Liver (tissue), 9 donors: Measurements from ENCODE around the gene RTP5. TPM values are rescaled to one million over a fixed set of nuclear protein-coding genes. Genes with fewer than 3 reads are reported as not detected.

Experiments
- DNase-seq: peaks from one replicate; pipeline ENCODE4 v3.0.0-alpha.2; 2017; ENCODE audit warnings: low spot score
- H3K27ac ChIP-seq, 2 donors: one replicate each; pipeline ENCODE4 v1.7.0; 2013; ENCODE audit warnings: inconsistent platforms in 2 of 2, low read length in 2 of 2, control low read depth in 1 of 2, low read depth in 1 of 2, mild to moderate bottlenecking in 1 of 2
- H3K27me3 ChIP-seq, 4 donors: one replicate each; pipeline versions ENCODE4 v1.6.1 to v1.7.0; 2013; ENCODE audit warnings: low read length in 3 of 4, inconsistent platforms in 1 of 4, mild to moderate bottlenecking in 1 of 4, moderate library complexity in 1 of 4; ENCODE audit not compliant: control insufficient read depth in 4 of 4, insufficient read depth in 4 of 4
- H3K36me3 ChIP-seq, 4 donors: one replicate each; pipeline versions ENCODE4 v1.6.1 to v1.7.0; 2013; ENCODE audit warnings: low read length in 3 of 4, mild to moderate bottlenecking in 3 of 4, low read depth in 1 of 4, moderate library complexity in 1 of 4; ENCODE audit not compliant: control insufficient read depth in 4 of 4, insufficient read depth in 3 of 4
- H3K4me1 ChIP-seq, 4 donors: one replicate each; pipeline versions ENCODE4 v1.6.1 to v1.7.0; 2013; ENCODE audit warnings: low read length in 3 of 4, mild to moderate bottlenecking in 3 of 4, moderate library complexity in 1 of 4; ENCODE audit not compliant: control insufficient read depth in 4 of 4, insufficient read depth in 4 of 4
- H3K4me3 ChIP-seq, 3 donors: one replicate each; pipeline versions ENCODE4 v1.6.1 to v1.7.0; 2013; ENCODE audit warnings: low read length in 3 of 3, control low read depth in 1 of 3, low read depth in 1 of 3, mild to moderate bottlenecking in 1 of 3
- H3K9ac ChIP-seq, 2 donors: one replicate each; pipeline ENCODE4 v1.7.0; 2013; ENCODE audit warnings: low read length in 2 of 2, mild to moderate bottlenecking in 2 of 2, moderate library complexity in 2 of 2, control low read depth in 1 of 2, low read depth in 1 of 2
- H3K9me3 ChIP-seq, 4 donors: one replicate each; pipeline versions ENCODE4 v1.6.1 to v1.7.0; 2013; ENCODE audit warnings: low read length in 3 of 4; ENCODE audit not compliant: control insufficient read depth in 4 of 4
- ATF3 ChIP-seq: IDR thresholded peaks from 2 replicates; pipeline ENCODE4 v1.6.1; 2016; ENCODE audit warnings: antibody characterized with exemption
- CTCF ChIP-seq: fragments of 150-350 bp; IDR thresholded peaks from 2 replicates; pipeline ENCODE4 v1.5.1; 2017; ENCODE audit warnings: improper control_type of control experiment, low read depth, low read length; ENCODE audit not compliant: missing input control
- EGR1 ChIP-seq, 2 donors: IDR thresholded peaks; 2 replicates each; pipeline ENCODE4 v1.6.1; 2016 to 2018; ENCODE audit warnings: antibody characterized with exemption in 2 of 2, low read depth in 2 of 2
- FOXA1 ChIP-seq: IDR thresholded peaks from 2 replicates; pipeline ENCODE4 v1.6.1; 2016; ENCODE audit warnings: antibody characterized with exemption
- HNF4G ChIP-seq: IDR thresholded peaks from 2 replicates; pipeline ENCODE4 v1.6.1; 2016; ENCODE audit warnings: antibody characterized with exemption
- MAX ChIP-seq: IDR thresholded peaks from 2 replicates; pipeline ENCODE4 v1.6.1; 2016; ENCODE audit warnings: antibody characterized with exemption
- RAD21 ChIP-seq, 2 donors: IDR thresholded peaks; 2 replicates each; pipeline ENCODE4 v1.6.1; 2016; ENCODE audit warnings: antibody characterized with exemption in 2 of 2, mild to moderate bottlenecking in 2 of 2
- REST ChIP-seq: IDR thresholded peaks from 2 replicates; pipeline ENCODE4 v1.6.1; 2016; ENCODE audit warnings: antibody characterized with exemption, mild to moderate bottlenecking
- RXRA ChIP-seq, 2 donors: IDR thresholded peaks; 2 replicates each; pipeline ENCODE4 v1.6.1; 2017 to 2018; ENCODE audit warnings: antibody characterized with exemption in 2 of 2, mild to moderate bottlenecking in 1 of 2
- SP1 ChIP-seq: IDR thresholded peaks from 2 replicates; pipeline ENCODE4 v1.6.1; 2018; ENCODE audit warnings: antibody characterized with exemption, mild to moderate bottlenecking
- ZBTB33 ChIP-seq: IDR thresholded peaks from 2 replicates; pipeline ENCODE4 v1.6.1; 2016; ENCODE audit warnings: antibody characterized with exemption
- WGBS: extraction: QIAGEN DNeasy Blood & Tissue Kit; methylation state at CpG from one replicate; pipeline ENCODE4 v1.1.7; 2013; 5-methylcytosine and 5-hydroxymethylcytosine counted together
- polyA plus RNA-seq, 2 donors: library from polyadenylated mRNA; stranded (reverse) in 1 of 2; unstranded in 1 of 2; fragments of 200-250 nt in 1 of 2; fragments of >200 nt in 1 of 2; fragmentation: Nextera tagmentation in 1 of 2; extraction: Ambion mirVana in 1 of 2; gene quantifications; one replicate each; pipeline versions ENCODE4 v1.2.1 to v1.2.3, GENCODE V29; 2013 to 2015
- total RNA-seq, 2 donors: library from RNA; depleted of rRNA; stranded (reverse); fragments of >200 nt; gene quantifications; one replicate each; pipeline ENCODE4 v1.2.3, GENCODE V29; 2014
- donor health status: healthy.
- donor health status: healthy.
- donor health status: healthy.
- donor health status: healthy.
- donor health status: healthy.

The RTP5 gene
- total and polyA plus RNA-seq, 4 donors, result under 0.01 to 0.03 TPM; not detected in 2

- TF ChIP-seq RAD21 (IDR thresholded peaks at IDR 0.05) (no peak), MAX (no peak), FOXA1 (no peak), ATF3 (no peak)
- Histone ChIP-seq H3K4me1 (no peaks in the 10 kb centered on the region), H3K4me3 (no peak overlapping the region), H3K9ac (no peak overlapping the region), H3K27me3 (no peaks in the 10 kb centered on the region), H3K27ac (no peak overlapping the region), H3K9me3 (no peaks in the 10 kb centered on the region), H3K36me3 (no peaks in the 10 kb centered on the region)
- no peak for DNase-seq
- WGBS, result 91% methylated on average over 15 of the region's 15 CpGs
Measured at GRCh38 chr2:241872313-241872642, 2.7 kb downstream of the RTP5 start.

- Histone ChIP-seq H3K27ac (no peak overlapping the region), H3K27me3 (no peaks in the 10 kb centered on the region), H3K9ac (no peak overlapping the region), H3K4me1 (no peaks in the 10 kb centered on the region), H3K9me3 (no peaks in the 10 kb centered on the region), H3K36me3 (no peaks in the 10 kb centered on the region), H3K4me3 (no peak overlapping the region)
- WGBS, result 92% methylated on average over 54 of the region's 54 CpGs
- TF ChIP-seq ZBTB33, result no peak
- TF ChIP-seq EGR1 (IDR thresholded peaks at IDR 0.05; ENCODE audit: low read depth in 2 of 2), result no peak
- TF ChIP-seq CTCF, result no peak
- TF ChIP-seq HNF4G, result no peak
- no peak for TF ChIP-seq SP1
- DNase-seq, result no peak
Measured at GRCh38 chr2:241873081-241873802, 3.7 kb downstream of the RTP5 start.

- no peak for DNase-seq
- TF ChIP-seq RXRA (IDR thresholded peaks at IDR 0.05) (no peak), REST (no peak), FOXA1 (no peak)
Measured at GRCh38 chr2:241873803-241874110, 4.2 kb downstream of the RTP5 start.

More at GRCh38 chr2:241873803-241874110, 4.2 kb downstream of the RTP5 start:
- no peak overlapping the region for H3K27ac ChIP-seq
- H3K9me3 ChIP-seq, result no peaks in the 10 kb centered on the region
- no peak overlapping the region for H3K4me3 ChIP-seq
- H3K27me3 ChIP-seq, result no peaks in the 10 kb centered on the region
- H3K9ac ChIP-seq, result no peak overlapping the region
- H3K4me1 ChIP-seq, result no peaks in the 10 kb centered on the region
- WGBS, result 97% methylated on average over 7 of the region's 7 CpGs
- H3K36me3 ChIP-seq, result no peaks in the 10 kb centered on the region
